Neural progenitor cell (in vitro differentiated cells): ENCODE data around the gene TMEM169.

Experiments
- CTCF ChIP-seq: fragments of 200-600 bp; sonication (generic); IDR thresholded peaks from 2 replicates; pipeline ENCODE4 v1.5.1; 2017; ENCODE audit warnings: antibody characterized with exemption, mild to moderate bottlenecking
- EZH2phosphoT487 ChIP-seq: fragments of 200-600 bp; sonication (generic); IDR thresholded peaks from 2 replicates; pipeline ENCODE4 v1.6.1; 2017; ENCODE audit warnings: antibody characterized with exemption

GRCh38 chr2:216131175-216131926 is 49.6 kb downstream of the TMEM169 start:
- no peak for TF ChIP-seq CTCF
- TF ChIP-seq EZH2phosphoT487 = no peak
